Loucy (cell line): ENCODE data around the gene ATP6V0D1.

Experiments used
- H2AFZ ChIP-seq: fragments of 200-600 bp; sonication (generic); 2 replicates; pipeline ENCODE4 v1.6.0; 2016; ENCODE audit warnings: antibody characterized with exemption, mild to moderate bottlenecking, low read length, moderate library complexity
- H3F3A ChIP-seq: fragments of 200-600 bp; 2 replicates; pipeline ENCODE4 v1.6.0; 2016; ENCODE audit warnings: antibody characterized with exemption, low read depth, mild to moderate bottlenecking
- H3K27me3 ChIP-seq: fragments of 200-600 bp; sonication (generic); 2 replicates; pipeline ENCODE4 v1.6.1; 2014; ENCODE audit warnings: low read length, mild to moderate bottlenecking; ENCODE audit not compliant: insufficient read depth, poor library complexity, severe bottlenecking
- H3K36me3 ChIP-seq: fragments of 200-600 bp; sonication (generic); 2 replicates; pipeline ENCODE4 v1.6.1; 2016; ENCODE audit warnings: low read length; ENCODE audit not compliant: insufficient read depth
- H3K4me1 ChIP-seq: fragments of 200-600 bp; sonication (generic); 2 replicates; pipeline ENCODE4 v1.5.1; 2014; ENCODE audit warnings: low read length, mild to moderate bottlenecking; ENCODE audit not compliant: insufficient read depth, poor library complexity, severe bottlenecking
- H3K4me2 ChIP-seq: fragments of 200-600 bp; sonication (generic); 2 replicates; pipeline ENCODE4 v1.6.0; 2014; ENCODE audit warnings: antibody characterized with exemption, low read length, low read depth, mild to moderate bottlenecking; ENCODE audit not compliant: poor library complexity, severe bottlenecking
- H3K4me3 ChIP-seq: fragments of 200-600 bp; sonication (generic); 2 replicates; pipeline ENCODE4 v1.5.1; 2014; ENCODE audit warnings: low read length, mild to moderate bottlenecking, mixed read lengths; ENCODE audit not compliant: poor library complexity, severe bottlenecking
- H3K79me2 ChIP-seq: fragments of 200-600 bp; sonication (generic); 2 replicates; pipeline ENCODE4 v1.6.1; 2014; ENCODE audit warnings: low read length; ENCODE audit not compliant: insufficient read depth
- H3K9ac ChIP-seq: fragments of 200-600 bp; sonication (generic); 2 replicates; pipeline ENCODE4 v1.6.0; 2014; ENCODE audit warnings: mild to moderate bottlenecking, low read depth, low read length, moderate library complexity; ENCODE audit not compliant: poor library complexity, severe bottlenecking
- H3K9me2 ChIP-seq: fragments of 200-600 bp; sonication (generic); replicated peaks from 2 replicates; pipeline ENCODE4 v1.6.1; 2016; ENCODE audit warnings: low read depth, low read length, mixed read lengths
- H3K9me3 ChIP-seq: fragments of 200-600 bp; sonication (generic); 2 replicates; pipeline ENCODE4 v1.6.1; 2014; ENCODE audit warnings: mild to moderate bottlenecking, antibody characterized with exemption, low read length, low read depth; ENCODE audit not compliant: insufficient read depth
- H4K20me1 ChIP-seq: fragments of 200-600 bp; sonication (generic); 2 replicates; pipeline ENCODE4 v1.6.0; 2014; ENCODE audit warnings: antibody characterized with exemption, low read length, mild to moderate bottlenecking; ENCODE audit not compliant: insufficient read depth, poor library complexity, severe bottlenecking
- CTCF ChIP-seq: fragments of 200-600 bp; sonication (generic); conservative IDR thresholded peaks from 2 replicates; pipeline ENCODE4 v1.5.1; 2014; ENCODE audit warnings: mild to moderate bottlenecking, antibody characterized with exemption, low read length
- EZH2phosphoT487 ChIP-seq: fragments of 200-600 bp; IDR thresholded peaks from 2 replicates; pipeline ENCODE4 v1.6.1; 2018; ENCODE audit warnings: antibody characterized with exemption, mild to moderate bottlenecking, moderate library complexity, borderline replicate concordance

ATP6V0D1 gene

GRCh38 chr16:67400901-67401300 lies 80.1 kb downstream of the ATP6V0D1 start:
- Histone ChIP-seq H3K27me3 (no peaks in the 10 kb centered on the region), H3K4me2 (no peak overlapping the region), H2AFZ (no peak overlapping the region), H4K20me1 (no peaks in the 10 kb centered on the region), H3K4me1 (peaks cover 9% of the 10 kb centered on the region), H3K4me3 (no peak overlapping the region), H3F3A (no peaks in the 10 kb centered on the region), H3K9ac (no peak overlapping the region), H3K36me3 (no peaks in the 10 kb centered on the region), H3K79me2 (no peaks in the 10 kb centered on the region), H3K9me3 (no peaks in the 10 kb centered on the region), H3K9me2 (no peaks in the 10 kb centered on the region)
- TF ChIP-seq EZH2phosphoT487 (no peak), CTCF (no peak)

GRCh38 chr16:67399749-67400704 lies 80.9 kb downstream of the ATP6V0D1 start:
- Histone ChIP-seq H3K27me3 (no peaks in the 10 kb centered on the region), H3K4me1 (peaks cover 9% of the 10 kb centered on the region), H2AFZ (no peak overlapping the region), H3F3A (no peaks in the 10 kb centered on the region), H3K79me2 (no peaks in the 10 kb centered on the region), H3K4me2 (no peak overlapping the region), H4K20me1 (no peaks in the 10 kb centered on the region), H3K4me3 (no peak overlapping the region), H3K9me3 (no peaks in the 10 kb centered on the region), H3K9ac (no peak overlapping the region), H3K9me2 (no peaks in the 10 kb centered on the region), H3K36me3 (no peaks in the 10 kb centered on the region)
- TF ChIP-seq EZH2phosphoT487 (no peak), CTCF (no peak)

GRCh38 chr16:67399218-67399733 lies 81.7 kb downstream of the ATP6V0D1 start:
- no peaks in the 10 kb centered on the region for H3K79me2 ChIP-seq
- no peaks in the 10 kb centered on the region for H3K9me3 ChIP-seq
- no peak overlapping the region for H3K4me3 ChIP-seq
- no peaks in the 10 kb centered on the region for H3F3A ChIP-seq
- H3K36me3 ChIP-seq = no peaks in the 10 kb centered on the region
- H3K4me2 ChIP-seq = no peak overlapping the region
- H4K20me1 ChIP-seq = no peaks in the 10 kb centered on the region
- H3K9me2 ChIP-seq = no peaks in the 10 kb centered on the region
- H2AFZ ChIP-seq = no peak overlapping the region
- peaks cover 7% of the 10 kb centered on the region for H3K4me1 ChIP-seq
- no peaks in the 10 kb centered on the region for H3K27me3 ChIP-seq
- H3K9ac ChIP-seq = no peak overlapping the region
- TF ChIP-seq EZH2phosphoT487 (no peak), CTCF (no peak; the same call in 1 of the 2 replicates)
